WTC11 (cell line): ENCODE results near the gene ZNF813.

ENCODE experiments used
- CTCF ChIP-seq: fragments of 200-600 bp; IDR thresholded peaks from 2 replicates; pipeline ENCODE4 v1.8.0; 2022; ENCODE audit warnings: antibody characterized with exemption
- ESRRA ChIP-seq: sonication (generic); formaldehyde crosslinking; IDR thresholded peaks from 2 replicates; pipeline ENCODE4 v1.8.1; 2022; ENCODE audit warnings: mild to moderate bottlenecking, missing genetic modification reagents, borderline replicate concordance
- JUN ChIP-seq: sonication (generic); formaldehyde crosslinking; IDR thresholded peaks from 2 replicates; pipeline ENCODE4 v1.8.0; 2023; ENCODE audit warnings: mild to moderate bottlenecking, missing genetic modification reagents
- NR3C1 ChIP-seq: sonication (generic); formaldehyde crosslinking; conservative IDR thresholded peaks from 2 replicates; pipeline ENCODE4 v1.8.1; 2023; ENCODE audit warnings: low read depth, mild to moderate bottlenecking, missing genetic modification reagents
- TCF7 ChIP-seq: sonication (generic); formaldehyde crosslinking; IDR thresholded peaks from 2 replicates; pipeline ENCODE4 v1.8.0; 2022; ENCODE audit warnings: mild to moderate bottlenecking, low read depth, missing genetic modification reagents, moderate library complexity
- TEAD1 ChIP-seq: sonication (generic); formaldehyde crosslinking; IDR thresholded peaks from 2 replicates; pipeline ENCODE4 v1.8.0; 2022; ENCODE audit warnings: mild to moderate bottlenecking, missing genetic modification reagents

GRCh38 chr19:53518716-53519115 lies 51.2 kb downstream of the ZNF813 start:
- TF ChIP-seq TEAD1 = no peak
- TF ChIP-seq NR3C1 (CRISPR knock-in tag) = no peak
- no peak for TF ChIP-seq JUN (CRISPR knock-in tag)
- no peak for TF ChIP-seq CTCF
- no peak for TF ChIP-seq ESRRA (CRISPR knock-in tag)
- TF ChIP-seq TCF7 (CRISPR knock-in tag) = no peak
